Stromal cell of bone marrow (primary cell): ENCODE measurements around the gene UBE2A.

Source experiments
- DNase-seq: peaks from one replicate; pipeline ENCODE4 v3.0.0-alpha.2; 2012; ENCODE audit warnings: low read depth

Gene UBE2A

GRCh38 chrX:119607018-119607389 lies 32.6 kb downstream of the UBE2A start:
- no peak for DNase-seq

GRCh38 chrX:119614776-119615175 lies 40.4 kb downstream of the UBE2A start:
- DNase-seq, result no peak

- no peak for DNase-seq
Observed at GRCh38 chrX:119617517-119618164, 43.3 kb downstream of the UBE2A start.

GRCh38 chrX:119618439-119618838 lies 44.1 kb downstream of the UBE2A start:
- DNase-seq, result no peak

GRCh38 chrX:119622356-119623232 lies 48.2 kb downstream of the UBE2A start:
- peak; percentile 54 for DNase-seq

GRCh38 chrX:119624417-119624816 lies 50.1 kb downstream of the UBE2A start:
- no peak for DNase-seq

- DNase-seq, result no peak
Observed at GRCh38 chrX:119624951-119625668, 50.7 kb downstream of the UBE2A start.

- DNase-seq, result no peak
Observed at GRCh38 chrX:119625843-119626242, 51.5 kb downstream of the UBE2A start.
